SK-N-SH treated with all-trans-retinoic acid at 6 μM for 48 hours (cell line): Measurements from ENCODE around the gene MOAP1.

ENCODE experiments used
- ATAC-seq: fragments of 200-7000 bp; cut with Tn5 transposase; 3 replicates; pipeline ENCODE4 v1.9.1; 2020; ENCODE audit warnings: mild to moderate bottlenecking, moderate library complexity
- BACH2 ChIP-seq: fragments of 250-450 bp; sonication (Bioruptor Pico); IDR thresholded peaks from 2 replicates; pipeline ENCODE4 v1.9.0; 2021; ENCODE audit warnings: mild to moderate bottlenecking, borderline replicate concordance
- CREB5 ChIP-seq: fragments of 250-450 bp; sonication (Bioruptor Pico); IDR thresholded peaks from 2 replicates; pipeline ENCODE4 v1.5.1; 2020; ENCODE audit warnings: low read depth, mild to moderate bottlenecking, moderate library complexity
- CSDC2 ChIP-seq: fragments of 250-450 bp; sonication (Bioruptor Pico); IDR thresholded peaks from 2 replicates; pipeline ENCODE4 v1.5.0; 2020; ENCODE audit warnings: mild to moderate bottlenecking, moderate library complexity
- CSRNP3 ChIP-seq: fragments of 250-450 bp; sonication (Bioruptor Pico); IDR thresholded peaks from 2 replicates; pipeline ENCODE4 v1.5.1; 2021; ENCODE audit warnings: mild to moderate bottlenecking, moderate library complexity
- ESRRG ChIP-seq: fragments of 250-450 bp; sonication (Bioruptor Pico); IDR thresholded peaks from 2 replicates; pipeline ENCODE4 v1.6.1; 2021; ENCODE audit warnings: mild to moderate bottlenecking
- GLIS3 ChIP-seq: fragments of 250-450 bp; sonication (Bioruptor Pico); IDR thresholded peaks from 2 replicates; pipeline ENCODE4 v1.5.0; 2020; ENCODE audit warnings: mild to moderate bottlenecking, moderate library complexity
- ISL1 ChIP-seq: fragments of 250-450 bp; sonication (Bioruptor Pico); IDR thresholded peaks from 2 replicates; pipeline ENCODE4 v2.1.2; 2022; ENCODE audit warnings: mild to moderate bottlenecking, moderate library complexity
- OSR1 ChIP-seq: fragments of 250-450 bp; sonication (Bioruptor Pico); IDR thresholded peaks from 2 replicates; pipeline ENCODE4 v1.8.0; 2022; ENCODE audit warnings: moderate library complexity, mild to moderate bottlenecking, inconsistent platforms
- PATZ1 ChIP-seq: fragments of 250-450 bp; sonication (Bioruptor Pico); IDR thresholded peaks from 2 replicates; pipeline ENCODE4 v1.8.0; 2020; ENCODE audit warnings: mild to moderate bottlenecking, moderate library complexity, borderline replicate concordance
- POU6F1 ChIP-seq: fragments of 250-450 bp; sonication (Bioruptor Pico); IDR thresholded peaks from 2 replicates; pipeline ENCODE4 v1.8.0; 2021; ENCODE audit warnings: low read depth, mild to moderate bottlenecking, moderate library complexity, borderline replicate concordance
- PPARA ChIP-seq: fragments of 250-450 bp; sonication (Bioruptor Pico); IDR thresholded peaks from 2 replicates; pipeline ENCODE4 v1.5.0; 2020; ENCODE audit warnings: mild to moderate bottlenecking, borderline replicate concordance
- SNAI2 ChIP-seq: fragments of 250-450 bp; sonication (Bioruptor Pico); IDR thresholded peaks from 2 replicates; pipeline ENCODE4 v1.5.0; 2020; ENCODE audit warnings: mild to moderate bottlenecking, moderate library complexity
- TCF4 ChIP-seq: fragments of 250-450 bp; sonication (Bioruptor Pico); IDR thresholded peaks from 2 replicates; pipeline ENCODE4 v1.8.0; 2021; ENCODE audit warnings: mild to moderate bottlenecking, moderate library complexity, borderline replicate concordance
- TOX ChIP-seq: fragments of 250-450 bp; sonication (Bioruptor Pico); IDR thresholded peaks from 2 replicates; pipeline ENCODE4 v1.8.0; 2021; ENCODE audit warnings: mild to moderate bottlenecking, moderate library complexity, borderline replicate concordance
- TSHZ2 ChIP-seq: fragments of 250-450 bp; sonication (Bioruptor Pico); IDR thresholded peaks from 2 replicates; pipeline ENCODE4 v1.5.0; 2020; ENCODE audit warnings: mild to moderate bottlenecking, moderate library complexity
- ZFP3 ChIP-seq: fragments of 250-450 bp; sonication (Bioruptor Pico); IDR thresholded peaks from 2 replicates; pipeline ENCODE4 v1.5.0; 2020; ENCODE audit warnings: mild to moderate bottlenecking, moderate library complexity
- ZFP30 ChIP-seq: fragments of 450-650 bp; formaldehyde crosslinking; IDR thresholded peaks from 2 replicates; pipeline ENCODE4 v1.5.0; 2022; ENCODE audit warnings: mild to moderate bottlenecking, moderate library complexity
- ZNF565 ChIP-seq: fragments of 450-650 bp; formaldehyde crosslinking; conservative IDR thresholded peaks from 2 replicates; pipeline ENCODE4 v1.5.0; 2020; ENCODE audit warnings: low read depth, mild to moderate bottlenecking, moderate library complexity
- ZNF70 ChIP-seq: fragments of 450-650 bp; formaldehyde crosslinking; IDR thresholded peaks from 2 replicates; pipeline ENCODE4 v1.5.0; 2020; ENCODE audit warnings: mild to moderate bottlenecking, moderate library complexity
- ZNF8 ChIP-seq: fragments of 450-650 bp; formaldehyde crosslinking; IDR thresholded peaks from 2 replicates; pipeline ENCODE4 v1.5.0; 2020; ENCODE audit warnings: mild to moderate bottlenecking, moderate library complexity

The MOAP1 gene

GRCh38 chr14:93201155-93201704 lies 16.5 kb upstream of the MOAP1 start:
- no peak for TF ChIP-seq PPARA (CRISPR knock-in tag)
- TF ChIP-seq CSDC2 (CRISPR knock-in tag) = no peak
- TF ChIP-seq CSRNP3 (CRISPR knock-in tag) = no peak
- TF ChIP-seq TSHZ2 (CRISPR knock-in tag) = no peak
- no peak for TF ChIP-seq TOX (CRISPR knock-in tag)
- TF ChIP-seq ZNF565 (CRISPR knock-in tag) = no peak
- TF ChIP-seq ZNF70 (CRISPR knock-in tag) = no peak
- TF ChIP-seq ESRRG (CRISPR knock-in tag) = no peak
- TF ChIP-seq GLIS3 (CRISPR knock-in tag) = no peak
- no peak for TF ChIP-seq PATZ1 (CRISPR knock-in tag)
- TF ChIP-seq OSR1 (CRISPR knock-in tag) = no peak
- TF ChIP-seq SNAI2 = no peak
- TF ChIP-seq ZFP30 (CRISPR knock-in tag) = no peak
- no peak for TF ChIP-seq ISL1
- no peak for TF ChIP-seq TCF4
- no peak for ATAC-seq

- ATAC-seq = no peak
- TF ChIP-seq CREB5 (CRISPR knock-in tag) = no peak
- no peak for TF ChIP-seq ZFP30 (CRISPR knock-in tag)
- TF ChIP-seq PATZ1 (CRISPR knock-in tag) = no peak
- TF ChIP-seq ZFP3 (CRISPR knock-in tag) = no peak
- no peak for TF ChIP-seq TSHZ2 (CRISPR knock-in tag)
- no peak for TF ChIP-seq ZNF70 (CRISPR knock-in tag)
- TF ChIP-seq PPARA (CRISPR knock-in tag) = no peak
- TF ChIP-seq POU6F1 (CRISPR knock-in tag) = no peak
- TF ChIP-seq CSDC2 (CRISPR knock-in tag) = no peak
- TF ChIP-seq ZNF8 (CRISPR knock-in tag) = no peak
- no peak for TF ChIP-seq BACH2 (CRISPR knock-in tag)
- TF ChIP-seq TCF4 = no peak
- TF ChIP-seq GLIS3 (CRISPR knock-in tag) = no peak
Observed at GRCh38 chr14:93200553-93200952, 15.9 kb upstream of the MOAP1 start.
